ENCODE measurements around the gene CIC.
"Not testable (repeated sequence)": the region's sequence is repeated elsewhere in the genome, so short reads cannot be mapped to it uniquely, and the experiment has no call there.

CIC gene

DNA sequence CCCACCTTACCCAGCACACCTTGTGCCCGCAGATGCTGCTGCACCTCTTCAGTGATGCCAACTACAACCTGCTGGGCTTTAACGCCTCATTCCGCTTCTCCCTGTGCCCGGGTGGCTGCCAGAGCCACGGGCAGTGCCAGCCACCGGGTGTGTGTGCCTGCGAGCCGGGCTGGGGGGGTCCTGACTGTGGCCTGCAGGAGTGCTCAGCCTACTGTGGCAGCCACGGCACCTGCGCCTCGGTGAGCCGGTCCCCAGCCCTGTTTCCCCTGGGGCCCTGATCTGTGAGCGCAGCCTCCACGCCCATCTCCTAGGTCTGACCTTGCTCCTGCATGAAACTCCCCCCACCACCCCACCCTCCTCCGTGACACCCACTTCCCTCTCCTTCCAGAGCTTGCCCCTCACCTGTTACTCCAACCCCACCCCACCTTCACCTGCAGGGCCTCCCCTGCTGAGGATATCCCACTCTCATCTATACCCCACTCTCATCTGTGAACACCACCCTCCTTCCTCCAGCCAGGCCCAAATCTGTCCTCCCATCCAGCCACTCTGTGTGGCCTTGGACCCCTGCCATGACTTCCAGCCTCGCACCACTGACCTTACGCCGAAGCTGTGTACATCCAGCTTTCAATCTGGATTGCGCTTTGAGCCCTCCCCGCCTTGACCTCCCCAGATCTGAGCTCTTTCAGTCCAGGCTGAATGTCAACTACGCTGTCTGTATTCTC is 65.1 kb downstream of the CIC start:
- no peak for DNase-seq (ENCODE audit: low read depth)

DNA sequence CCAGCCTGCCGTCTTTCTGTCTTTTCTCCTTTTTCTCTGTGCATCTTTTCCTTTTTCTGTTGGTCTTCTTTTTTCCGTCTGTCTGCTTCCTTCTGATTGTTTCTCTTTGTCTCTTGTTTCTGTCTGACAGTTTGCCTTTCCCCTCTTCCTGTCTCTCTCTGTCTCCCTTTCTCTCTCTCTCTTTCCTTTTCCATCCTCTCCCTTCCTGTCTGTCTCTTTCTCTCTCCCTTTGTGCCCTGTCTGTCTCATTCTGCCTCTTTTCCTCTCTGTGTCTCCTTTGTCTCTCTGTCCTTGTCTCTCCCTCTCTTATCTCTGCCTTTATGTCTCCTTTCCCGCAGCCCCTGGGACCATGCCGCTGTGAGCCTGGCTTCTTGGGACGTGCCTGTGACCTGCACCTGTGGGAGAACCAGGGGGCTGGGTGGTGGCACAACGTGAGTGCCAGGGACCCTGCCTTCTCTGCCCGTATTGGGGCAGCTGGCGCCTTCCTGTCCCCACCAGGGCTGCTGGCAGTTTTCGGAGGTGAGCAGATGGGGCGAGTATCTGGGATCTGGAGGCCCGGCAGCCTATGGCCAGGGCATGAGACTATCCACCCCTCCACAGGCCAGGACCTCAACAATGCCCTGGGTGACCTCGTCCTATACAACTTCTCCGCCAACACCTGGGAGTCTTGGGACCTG is 65.8 kb downstream of the CIC start:
- no peak for DNase-seq (ENCODE audit: low read depth)

DNA sequence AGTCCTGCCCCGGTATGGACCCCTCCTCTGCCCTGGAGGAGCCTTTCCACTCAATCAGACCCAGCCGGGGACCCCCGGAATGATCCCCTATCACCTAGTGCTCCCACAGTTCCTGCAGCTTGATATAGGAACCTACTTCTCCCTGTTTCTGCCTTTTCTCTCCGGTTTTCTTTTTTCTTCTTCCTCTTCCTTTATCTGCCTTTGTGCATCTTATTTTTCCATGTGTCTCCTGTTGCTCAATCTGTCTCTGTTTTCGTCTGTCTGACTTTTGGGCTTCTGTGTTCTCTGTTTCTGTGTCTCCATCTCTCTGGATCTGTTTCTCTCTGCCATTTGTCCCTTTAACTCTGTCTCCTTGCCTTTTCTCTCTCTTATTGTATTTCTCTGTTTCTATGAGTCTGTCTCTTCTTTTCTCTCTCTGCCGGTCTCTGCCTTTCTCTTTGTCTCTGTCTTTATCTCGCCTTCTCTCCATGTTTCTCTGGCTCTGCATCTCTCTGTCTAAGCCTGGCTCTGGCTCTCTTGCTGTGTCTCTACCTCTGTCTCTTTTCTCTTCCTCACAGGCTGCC is 66.4 kb downstream of the CIC start:
- no peak for DNase-seq (ENCODE audit: low read depth)

DNA sequence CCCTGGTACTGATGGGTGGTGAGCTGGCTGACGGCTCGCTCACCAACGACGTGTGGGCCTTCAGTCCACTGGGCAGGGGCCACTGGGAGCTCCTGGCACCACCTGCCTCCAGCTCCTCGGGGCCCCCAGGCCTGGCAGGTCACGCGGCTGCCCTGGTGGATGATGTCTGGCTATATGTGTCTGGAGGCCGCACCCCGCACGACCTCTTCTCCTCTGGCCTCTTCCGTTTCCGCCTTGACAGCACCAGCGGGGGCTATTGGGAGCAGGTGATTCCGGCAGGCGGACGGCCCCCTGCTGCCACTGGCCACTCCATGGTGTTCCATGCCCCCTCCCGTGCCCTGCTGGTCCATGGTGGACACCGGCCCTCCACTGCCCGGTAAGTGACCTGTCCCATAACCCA is 66.9 kb downstream of the CIC start:
- DNase-seq (ENCODE audit: low read depth): no peak

DNA sequence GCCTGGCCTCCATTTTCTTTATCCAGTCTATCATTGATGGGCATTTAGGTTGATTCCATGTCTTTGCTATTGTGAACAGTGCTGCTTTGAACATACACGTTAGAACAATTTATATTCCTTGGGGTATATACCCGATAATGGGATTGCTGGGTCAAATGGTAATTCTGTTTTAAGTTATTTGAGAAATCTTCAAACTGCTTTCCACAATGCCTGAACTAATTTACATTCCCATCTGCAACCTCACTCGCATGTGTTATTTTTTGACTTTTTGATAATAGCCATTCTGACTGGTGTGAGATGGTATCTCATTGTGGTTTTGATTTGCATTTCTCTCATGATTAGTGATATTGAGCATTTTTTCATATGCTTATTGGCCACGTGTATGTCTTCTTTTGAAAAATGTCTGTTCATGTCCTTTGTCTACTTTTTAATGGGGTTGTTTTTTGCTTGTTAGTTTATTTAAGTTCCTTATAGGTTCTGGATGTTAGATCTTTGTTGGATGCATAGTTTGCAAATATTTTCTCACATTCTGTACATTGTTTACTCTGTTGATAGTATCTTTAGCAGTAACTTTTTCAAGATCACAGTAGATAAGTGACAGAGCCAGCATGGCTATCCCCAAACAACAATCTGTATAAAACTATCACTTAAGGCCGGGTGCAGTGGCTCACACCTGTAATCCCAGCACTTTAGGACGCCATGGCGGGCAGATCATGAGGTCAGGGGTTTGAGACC is 70.2 kb downstream of the CIC start:
- DNase-seq (ENCODE audit: low read depth): not testable (repeated sequence)

DNA sequence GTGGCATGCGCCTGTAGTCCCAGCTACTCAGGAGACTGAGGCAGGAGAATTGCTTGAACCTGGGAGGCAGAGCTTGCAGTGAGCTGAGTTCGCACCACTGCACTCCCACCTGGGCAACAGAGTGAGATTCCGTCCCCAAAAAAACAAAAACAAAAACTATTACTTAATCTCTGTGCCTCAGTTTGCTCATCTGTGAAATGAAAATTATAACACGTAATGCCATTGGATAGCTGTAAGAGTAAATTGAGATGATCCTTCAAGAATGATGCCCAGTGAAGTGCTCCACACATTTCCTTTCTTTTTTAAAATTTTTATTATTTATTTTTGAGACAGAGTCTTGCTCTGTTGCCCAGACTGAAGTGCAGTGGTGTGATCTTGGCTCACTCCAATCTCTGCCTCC is 70.9 kb downstream of the CIC start:
- DNase-seq (ENCODE audit: low read depth): not testable (repeated sequence)

DNA sequence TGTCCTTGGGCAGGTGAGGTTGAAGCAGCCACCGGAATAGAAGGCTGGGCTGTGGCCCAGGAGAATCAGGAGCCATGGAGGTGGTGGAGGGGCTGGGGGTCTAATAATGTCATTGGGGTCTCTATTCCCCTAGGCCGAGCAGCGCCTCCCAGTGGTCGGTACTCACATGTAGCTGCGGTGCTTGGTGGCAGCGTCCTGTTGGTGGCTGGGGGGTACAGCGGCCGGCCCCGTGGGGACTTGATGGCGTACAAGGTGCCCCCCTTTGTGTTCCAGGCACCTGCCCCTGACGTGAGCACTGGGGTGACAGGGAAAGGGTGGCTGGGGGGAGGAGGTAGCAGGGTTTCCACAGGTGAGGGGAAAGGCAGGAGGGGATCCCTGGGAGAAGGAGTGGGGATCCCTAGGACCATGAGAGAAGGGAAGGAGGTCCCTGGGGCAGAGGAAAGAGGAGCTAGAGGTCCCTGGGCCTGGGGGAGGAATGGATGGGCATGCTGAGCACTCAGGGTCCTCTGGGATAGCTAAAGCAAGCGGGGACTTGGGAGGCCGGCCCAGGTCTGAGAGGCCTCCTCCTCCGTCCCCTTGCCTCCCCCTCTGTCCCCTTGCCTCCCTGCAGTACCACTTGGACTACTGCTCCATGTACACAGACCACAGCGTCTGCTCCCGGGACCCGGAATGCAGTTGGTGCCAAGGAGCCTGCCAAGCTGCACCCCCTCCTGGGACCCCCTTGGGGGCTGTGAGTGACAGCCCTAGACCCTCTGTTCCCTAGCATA is 74.5 kb downstream of the CIC start:
- no peak for DNase-seq (ENCODE audit: low read depth)

DNA sequence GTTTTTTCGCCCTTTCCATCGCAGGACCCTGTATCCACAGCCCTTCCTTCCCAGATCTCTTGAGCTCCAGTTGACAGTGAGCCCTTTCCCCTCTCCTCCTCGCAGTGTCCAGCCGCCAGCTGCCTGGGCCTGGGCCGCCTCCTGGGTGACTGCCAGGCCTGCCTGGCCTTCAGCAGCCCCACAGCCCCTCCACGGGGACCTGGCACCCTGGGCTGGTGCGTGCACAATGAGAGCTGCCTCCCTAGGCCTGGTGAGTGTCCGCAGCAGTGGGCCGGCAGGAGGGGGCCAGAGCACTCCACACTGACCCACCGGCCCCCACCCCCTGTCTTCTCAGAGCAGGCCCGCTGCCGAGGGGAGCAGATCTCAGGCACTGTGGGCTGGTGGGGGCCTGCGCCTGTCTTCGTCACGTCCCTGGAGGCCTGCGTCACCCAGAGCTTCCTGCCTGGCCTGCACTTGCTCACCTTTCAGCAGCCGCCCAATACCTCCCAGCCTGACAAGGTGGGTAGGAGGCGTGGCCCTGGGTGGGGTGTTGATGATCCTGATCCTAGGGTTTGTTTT is 75.4 kb downstream of the CIC start:
- no peak for DNase-seq (ENCODE audit: low read depth)

All from activated T-cell treated with anti-CD3 and anti-CD28 coated beads for 1 hour (primary cell).